IMR-90 (cell line): Measurements from ENCODE around the gene EXOC6. TPM values are rescaled to one million over a fixed set of nuclear protein-coding genes. Genes with fewer than 3 reads are reported as not detected.

Experiments
- ATAC-seq: fragments of 200-7000 bp; cut with Tn5 transposase; 2 replicates; pipeline ENCODE4 v1.9.1; 2020; ENCODE audit warnings: low read depth, mild to moderate bottlenecking, moderate library complexity
- BruUV-seq: library from RNA; stranded (reverse); fragments of 400-500 nt; replicated peaks from 2 replicates; lab custom pipeline; 2021; lab: Mats Ljungman, UMichigan
- CTCF ChIA-PET: fragments of 300-600 bp; formaldehyde crosslinking; extraction: SDS; loops from one replicate; lab custom pipeline; 2021; ENCODE audit warnings: antibody characterized with exemption; lab: Yijun Ruan, JAX
- POLR2A ChIA-PET: fragments of 300-600 bp; sonication (Branson Sonifier 250); formaldehyde crosslinking; loops from one replicate; lab custom pipeline; 2022; ENCODE audit warnings: antibody characterized with exemption; ENCODE audit not compliant: unreplicated experiment; lab: Charles Lee
- DNase-seq: peaks from one replicate; pipeline ENCODE4 v3.0.0; 2013
- H2AFZ ChIP-seq: replicated peaks from 2 replicates; pipeline ENCODE3; 2013; ENCODE audit warnings: low read length, mild to moderate bottlenecking; ENCODE audit not compliant: poor library complexity
- H2AK5ac ChIP-seq: 2 replicates; pipeline ENCODE4 v1.6.1; 2013; ENCODE audit warnings: low read depth, low read length, inconsistent platforms
- H2AK9ac ChIP-seq: replicated peaks from 2 replicates; pipeline ENCODE3; 2013; ENCODE audit warnings: mild to moderate bottlenecking, low read depth, low read length, moderate library complexity; ENCODE audit not compliant: poor library complexity
- H2BK120ac ChIP-seq: 2 replicates; pipeline ENCODE4 v1.6.1; 2013; ENCODE audit warnings: low read depth, low read length, inconsistent platforms
- H2BK15ac ChIP-seq: 3 replicates; pipeline ENCODE4 v1.6.1; 2013; ENCODE audit warnings: low read depth, low read length, inconsistent platforms
- H2BK20ac ChIP-seq: 2 replicates; pipeline ENCODE4 v1.6.1; 2013; ENCODE audit warnings: low read depth, mild to moderate bottlenecking, inconsistent platforms, low read length, moderate library complexity
- H2BK5ac ChIP-seq: 2 replicates; pipeline ENCODE4 v1.6.1; 2013; ENCODE audit warnings: mild to moderate bottlenecking, low read depth, low read length, inconsistent platforms; ENCODE audit not compliant: poor library complexity, severe bottlenecking
- H3K14ac ChIP-seq: replicated peaks from 2 replicates; pipeline ENCODE4 v1.6.1; 2013; ENCODE audit warnings: low read depth, low read length, inconsistent platforms
- H3K18ac ChIP-seq: 2 replicates; pipeline ENCODE4 v1.6.1; 2013; ENCODE audit warnings: low read depth, low read length, control low read depth
- H3K23ac ChIP-seq: 2 replicates; pipeline ENCODE4 v1.6.1; 2013; ENCODE audit warnings: low read depth, low read length, inconsistent platforms
- H3K27ac ChIP-seq: 2 replicates; pipeline ENCODE4 v1.5.1; 2013; ENCODE audit warnings: mild to moderate bottlenecking, control low read depth, low read length; ENCODE audit not compliant: insufficient read depth
- H3K27me3 ChIP-seq: 2 replicates; pipeline ENCODE4 v1.6.1; 2013; ENCODE audit warnings: low read length; ENCODE audit not compliant: control insufficient read depth, insufficient read depth
- H3K36me3 ChIP-seq: 2 replicates; pipeline ENCODE4 v1.6.1; 2013; ENCODE audit warnings: low read length, mixed read lengths; ENCODE audit not compliant: control insufficient read depth, insufficient read depth
- H3K4ac ChIP-seq: 2 replicates; pipeline ENCODE4 v1.6.1; 2013; ENCODE audit warnings: low read depth, low read length, inconsistent platforms
- H3K4me1 ChIP-seq: 2 replicates; pipeline ENCODE4 v1.6.1; 2013; ENCODE audit warnings: low read length, mixed read lengths; ENCODE audit not compliant: control insufficient read depth, insufficient read depth
- H3K4me2 ChIP-seq: 2 replicates; pipeline ENCODE4 v1.6.1; 2013; ENCODE audit warnings: low read depth, mild to moderate bottlenecking, control low read depth, low read length, moderate library complexity
- H3K4me3 ChIP-seq: 2 replicates; pipeline ENCODE4 v1.5.1; 2013; ENCODE audit warnings: low read depth, mild to moderate bottlenecking, control low read depth, low read length, moderate library complexity; ENCODE audit not compliant: insufficient read depth
- H3K56ac ChIP-seq: 2 replicates; pipeline ENCODE4 v1.6.1; 2013; ENCODE audit warnings: low read length, inconsistent platforms; ENCODE audit not compliant: insufficient read depth; ENCODE audit errors: extremely low read depth
- H3K79me1 ChIP-seq, 2 experiments: 2 replicates each; pipeline ENCODE4 v1.6.1; 2013; ENCODE audit warnings: low read length in 2 of 2, inconsistent platforms in 1 of 2, low read depth in 1 of 2
- H3K9ac ChIP-seq: 2 replicates; pipeline ENCODE4 v1.6.1; 2013; ENCODE audit warnings: low read depth, low read length, control low read depth
- H3K9me1 ChIP-seq: 2 replicates; pipeline ENCODE4 v1.6.1; 2013; ENCODE audit warnings: low read length, inconsistent platforms; ENCODE audit not compliant: insufficient read depth
- H3K9me3 ChIP-seq: 2 replicates; pipeline ENCODE4 v1.6.1; 2013; ENCODE audit warnings: low read length; ENCODE audit not compliant: control insufficient read depth, insufficient read depth
- H4K20me1 ChIP-seq: 2 replicates; pipeline ENCODE4 v1.6.1; 2013; ENCODE audit warnings: low read length, inconsistent platforms; ENCODE audit not compliant: insufficient read depth
- H4K5ac ChIP-seq: 2 replicates; pipeline ENCODE4 v1.6.1; 2013; ENCODE audit warnings: mild to moderate bottlenecking, low read depth, low read length, control low read depth
- H4K8ac ChIP-seq, 2 experiments: 2 replicates each; pipeline ENCODE4 v1.6.1; 2013; ENCODE audit warnings: low read depth in 2 of 2, low read length in 2 of 2, control low read depth in 1 of 2, inconsistent platforms in 1 of 2
- H4K91ac ChIP-seq: 2 replicates; pipeline ENCODE4 v1.6.1; 2013; ENCODE audit warnings: low read depth, low read length, inconsistent platforms; ENCODE audit not compliant: insufficient read depth
- CEBPB ChIP-seq: IDR thresholded peaks from 2 replicates; pipeline ENCODE4 v1.6.1; 2012; ENCODE audit warnings: low read depth, low read length, improper control_type of control experiment
- CHD1 ChIP-seq: IDR thresholded peaks from 2 replicates; pipeline ENCODE4 v1.6.1; 2012; ENCODE audit warnings: low read depth, low read length, improper control_type of control experiment
- whole genome bisulfite sequencing, 2 experiments: methylation state at CpG; one replicate each; pipeline versions ENCODE4 v1.1.5 to v1.1.7; 2013; ENCODE audit warnings: missing lambda C conversion rate in 2 of 2; ENCODE audit not compliant: insufficient read length in 1 of 2; ENCODE audit errors: extremely low coverage in 2 of 2; 5-methylcytosine and 5-hydroxymethylcytosine counted together
- dilution Hi-C: fragments of 300-500 bp; cut with HindIII; formaldehyde crosslinking; loops from one replicate; pipeline ENCODE4 v1.14.3; 2018; ENCODE audit warnings: low sequenced_read_pairs; ENCODE audit not compliant: unreplicated experiment
- in situ Hi-C: fragments of 300-500 bp; cut with MboI; formaldehyde crosslinking; loops from 3 replicates; pipeline ENCODE4 v1.14.3; 2019; ENCODE audit warnings: low sequenced_read_pairs, inconsistent platforms, mixed read lengths
- intact Hi-C: fragments of 100-400 bp; cut with micrococcal nuclease; formaldehyde crosslinking; loops from 2 replicates; pipeline ENCODE4 v1.10.0; 2022
- polyA plus RNA-seq, 3 experiments: library from polyadenylated mRNA; depleted of rRNA; stranded (reverse); fragments of >200 nt; gene quantifications; 2 replicates each; pipeline ENCODE4 v1.2.3, GENCODE V29; 2012; ENCODE audit warnings: low replicate concordance in 1 of 3
- total RNA-seq: library from RNA; depleted of rRNA; stranded (reverse); fragments of >200 nt; gene quantifications from 2 replicates; pipeline ENCODE4 v1.2.3, GENCODE V29; 2012

The EXOC6 gene
- total and polyA plus RNA-seq, 2 of the 4 experiments (the other 2 are of a cell fraction) = 4.5 to 11.5 TPM

DNA sequence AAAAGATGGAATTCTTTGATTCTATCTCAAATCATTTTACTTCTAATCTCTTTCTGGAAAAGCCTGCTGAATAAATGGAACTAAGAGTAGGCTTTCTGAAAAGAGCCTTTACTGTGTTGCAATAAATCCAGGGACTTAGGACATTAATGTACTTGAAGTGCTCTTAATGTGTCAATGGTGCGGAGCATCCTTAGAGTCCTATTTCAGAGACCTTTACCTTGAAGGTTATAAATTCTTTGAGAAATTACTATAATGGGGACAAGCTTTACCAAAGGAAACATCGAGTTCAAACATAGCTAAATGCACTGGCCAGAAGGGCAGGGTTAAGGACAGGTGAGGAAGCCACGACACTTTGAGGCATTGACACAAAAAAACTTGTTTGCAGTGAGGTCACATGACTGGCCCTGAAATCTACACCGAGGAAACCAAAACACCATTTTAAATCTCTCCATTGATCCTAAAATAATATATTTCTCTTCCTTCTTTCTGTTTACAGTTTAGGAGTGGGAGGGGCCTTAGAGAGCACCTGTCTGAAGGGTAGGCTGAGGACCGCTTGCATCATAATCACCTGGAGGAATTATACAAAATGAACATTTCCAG lies 48.1 kb upstream of the EXOC6 start:
- no peak overlapping the region; the same call in 1 of the 2 replicates for H2AK5ac ChIP-seq
- H2AK9ac ChIP-seq = no peak overlapping the region
- DNase-seq (no peak), ATAC-seq (no peak)
- no peaks in the 10 kb centered on the region for H3K79me1 ChIP-seq
- H2BK120ac ChIP-seq = no peak overlapping the region
- H3K4ac ChIP-seq = no peak overlapping the region
- no peak overlapping the region for H4K8ac ChIP-seq
- H3K9me3 ChIP-seq = no peaks in the 10 kb centered on the region
- H4K20me1 ChIP-seq = no peaks in the 10 kb centered on the region
- no peaks in the 10 kb centered on the region for H3K4me1 ChIP-seq
- H4K5ac ChIP-seq = no peak overlapping the region
- dilution Hi-C loops (no loop called here), in situ Hi-C loops (no loop called here), intact Hi-C loops (no loop called here)
- no peak overlapping the region for H2AFZ ChIP-seq
- no peak overlapping the region for H4K91ac ChIP-seq
- no peak overlapping the region for H2BK15ac ChIP-seq
- no peak overlapping the region for H3K9ac ChIP-seq
- no peak overlapping the region for H3K4me3 ChIP-seq
- CTCF ChIA-PET = no interaction called here
- no peak overlapping the region for H3K4me2 ChIP-seq
- H3K14ac ChIP-seq = no peak overlapping the region
- TF ChIP-seq CHD1 (no peak), CEBPB (0 out of 2 replicates have a peak, but pooled peaks have one; percentile 11)
- H2BK5ac ChIP-seq = no peak overlapping the region
- H3K23ac ChIP-seq = no peak overlapping the region
- no peaks in the 10 kb centered on the region for H3K36me3 ChIP-seq
- no peak overlapping the region for H3K56ac ChIP-seq
- H3K9me1 ChIP-seq = no peaks in the 10 kb centered on the region
- POLR2A ChIA-PET = no interaction called here
- no peak overlapping the region for H3K27ac ChIP-seq
- WGBS, 2 experiments = no CpG with 5 or more reads among the region's 5 CpGs
- no peak overlapping the region for H3K18ac ChIP-seq
- no peaks in the 10 kb centered on the region for H3K27me3 ChIP-seq
- no peak overlapping the region for H2BK20ac ChIP-seq
- BruUV-seq = no TSS peak
